IMR-90 (cell line): Measurements from ENCODE around the gene FOXO3. TPM values are rescaled to one million over a fixed set of nuclear protein-coding genes. Genes with fewer than 3 reads are reported as not detected.

Experiments
- ATAC-seq: fragments of 200-7000 bp; cut with Tn5 transposase; 2 replicates; pipeline ENCODE4 v1.9.1; 2020; ENCODE audit warnings: low read depth, mild to moderate bottlenecking, moderate library complexity
- BruUV-seq: library from RNA; stranded (reverse); fragments of 400-500 nt; replicated peaks from 2 replicates; lab custom pipeline; 2021; lab: Mats Ljungman, UMichigan
- CTCF ChIA-PET: fragments of 300-600 bp; formaldehyde crosslinking; extraction: SDS; loops from one replicate; lab custom pipeline; 2021; ENCODE audit warnings: antibody characterized with exemption; lab: Yijun Ruan, JAX
- POLR2A ChIA-PET: fragments of 300-600 bp; sonication (Branson Sonifier 250); formaldehyde crosslinking; loops from one replicate; lab custom pipeline; 2022; ENCODE audit warnings: antibody characterized with exemption; ENCODE audit not compliant: unreplicated experiment; lab: Charles Lee
- DNase-seq: peaks from one replicate; pipeline ENCODE4 v3.0.0; 2013
- H2AFZ ChIP-seq: replicated peaks from 2 replicates; pipeline ENCODE3; 2013; ENCODE audit warnings: low read length, mild to moderate bottlenecking; ENCODE audit not compliant: poor library complexity
- H2AK5ac ChIP-seq: 2 replicates; pipeline ENCODE4 v1.6.1; 2013; ENCODE audit warnings: low read depth, low read length, inconsistent platforms
- H2AK9ac ChIP-seq: replicated peaks from 2 replicates; pipeline ENCODE3; 2013; ENCODE audit warnings: mild to moderate bottlenecking, low read depth, low read length, moderate library complexity; ENCODE audit not compliant: poor library complexity
- H2BK120ac ChIP-seq: 2 replicates; pipeline ENCODE4 v1.6.1; 2013; ENCODE audit warnings: low read depth, low read length, inconsistent platforms
- H2BK15ac ChIP-seq: 3 replicates; pipeline ENCODE4 v1.6.1; 2013; ENCODE audit warnings: low read depth, low read length, inconsistent platforms
- H2BK20ac ChIP-seq: 2 replicates; pipeline ENCODE4 v1.6.1; 2013; ENCODE audit warnings: low read depth, mild to moderate bottlenecking, inconsistent platforms, low read length, moderate library complexity
- H2BK5ac ChIP-seq: 2 replicates; pipeline ENCODE4 v1.6.1; 2013; ENCODE audit warnings: mild to moderate bottlenecking, low read depth, low read length, inconsistent platforms; ENCODE audit not compliant: poor library complexity, severe bottlenecking
- H3K14ac ChIP-seq: replicated peaks from 2 replicates; pipeline ENCODE4 v1.6.1; 2013; ENCODE audit warnings: low read depth, low read length, inconsistent platforms
- H3K18ac ChIP-seq: 2 replicates; pipeline ENCODE4 v1.6.1; 2013; ENCODE audit warnings: low read depth, low read length, control low read depth
- H3K23ac ChIP-seq: 2 replicates; pipeline ENCODE4 v1.6.1; 2013; ENCODE audit warnings: low read depth, low read length, inconsistent platforms
- H3K27ac ChIP-seq: 2 replicates; pipeline ENCODE4 v1.5.1; 2013; ENCODE audit warnings: mild to moderate bottlenecking, control low read depth, low read length; ENCODE audit not compliant: insufficient read depth
- H3K27me3 ChIP-seq: 2 replicates; pipeline ENCODE4 v1.6.1; 2013; ENCODE audit warnings: low read length; ENCODE audit not compliant: control insufficient read depth, insufficient read depth
- H3K36me3 ChIP-seq: 2 replicates; pipeline ENCODE4 v1.6.1; 2013; ENCODE audit warnings: low read length, mixed read lengths; ENCODE audit not compliant: control insufficient read depth, insufficient read depth
- H3K4ac ChIP-seq: 2 replicates; pipeline ENCODE4 v1.6.1; 2013; ENCODE audit warnings: low read depth, low read length, inconsistent platforms
- H3K4me1 ChIP-seq: 2 replicates; pipeline ENCODE4 v1.6.1; 2013; ENCODE audit warnings: low read length, mixed read lengths; ENCODE audit not compliant: control insufficient read depth, insufficient read depth
- H3K4me2 ChIP-seq: 2 replicates; pipeline ENCODE4 v1.6.1; 2013; ENCODE audit warnings: low read depth, mild to moderate bottlenecking, control low read depth, low read length, moderate library complexity
- H3K4me3 ChIP-seq: 2 replicates; pipeline ENCODE4 v1.5.1; 2013; ENCODE audit warnings: low read depth, mild to moderate bottlenecking, control low read depth, low read length, moderate library complexity; ENCODE audit not compliant: insufficient read depth
- H3K56ac ChIP-seq: 2 replicates; pipeline ENCODE4 v1.6.1; 2013; ENCODE audit warnings: low read length, inconsistent platforms; ENCODE audit not compliant: insufficient read depth; ENCODE audit errors: extremely low read depth
- H3K79me1 ChIP-seq, 2 experiments: 2 replicates each; pipeline ENCODE4 v1.6.1; 2013; ENCODE audit warnings: low read length in 2 of 2, inconsistent platforms in 1 of 2, low read depth in 1 of 2
- H3K9ac ChIP-seq: 2 replicates; pipeline ENCODE4 v1.6.1; 2013; ENCODE audit warnings: low read depth, low read length, control low read depth
- H3K9me1 ChIP-seq: 2 replicates; pipeline ENCODE4 v1.6.1; 2013; ENCODE audit warnings: low read length, inconsistent platforms; ENCODE audit not compliant: insufficient read depth
- H3K9me3 ChIP-seq: 2 replicates; pipeline ENCODE4 v1.6.1; 2013; ENCODE audit warnings: low read length; ENCODE audit not compliant: control insufficient read depth, insufficient read depth
- H4K20me1 ChIP-seq: 2 replicates; pipeline ENCODE4 v1.6.1; 2013; ENCODE audit warnings: low read length, inconsistent platforms; ENCODE audit not compliant: insufficient read depth
- H4K5ac ChIP-seq: 2 replicates; pipeline ENCODE4 v1.6.1; 2013; ENCODE audit warnings: mild to moderate bottlenecking, low read depth, low read length, control low read depth
- H4K8ac ChIP-seq, 2 experiments: 2 replicates each; pipeline ENCODE4 v1.6.1; 2013; ENCODE audit warnings: low read depth in 2 of 2, low read length in 2 of 2, control low read depth in 1 of 2, inconsistent platforms in 1 of 2
- H4K91ac ChIP-seq: 2 replicates; pipeline ENCODE4 v1.6.1; 2013; ENCODE audit warnings: low read depth, low read length, inconsistent platforms; ENCODE audit not compliant: insufficient read depth
- BHLHE40 ChIP-seq: fragments of 150-350 bp; IDR thresholded peaks from 2 replicates; pipeline ENCODE4 v1.6.1; 2016; ENCODE audit warnings: mild to moderate bottlenecking, low read depth, low read length
- CEBPB ChIP-seq: IDR thresholded peaks from 2 replicates; pipeline ENCODE4 v1.6.1; 2012; ENCODE audit warnings: low read depth, low read length, improper control_type of control experiment
- CHD1 ChIP-seq: IDR thresholded peaks from 2 replicates; pipeline ENCODE4 v1.6.1; 2012; ENCODE audit warnings: low read depth, low read length, improper control_type of control experiment
- FOS ChIP-seq: fragments of 150-350 bp; IDR thresholded peaks from 2 replicates; pipeline ENCODE4 v1.6.1; 2016; ENCODE audit warnings: low read depth, low read length
- MAFK ChIP-seq: IDR thresholded peaks from 2 replicates; pipeline ENCODE4 v1.6.1; 2012; ENCODE audit warnings: low read depth, low read length, improper control_type of control experiment
- MAZ ChIP-seq: IDR thresholded peaks from 2 replicates; pipeline ENCODE4 v1.6.1; 2012; ENCODE audit warnings: low read depth, mild to moderate bottlenecking, low read length, improper control_type of control experiment, moderate library complexity, borderline replicate concordance
- MXI1 ChIP-seq: IDR thresholded peaks from 2 replicates; pipeline ENCODE4 v1.6.1; 2012; ENCODE audit warnings: low read depth, mild to moderate bottlenecking, low read length, moderate library complexity, borderline replicate concordance
- NFE2L2 ChIP-seq: fragments of 150-350 bp; IDR thresholded peaks from 2 replicates; pipeline ENCODE4 v1.6.1; 2016; ENCODE audit warnings: low read depth, mild to moderate bottlenecking, low read length
- POLR2A ChIP-seq: IDR thresholded peaks from 2 replicates; pipeline ENCODE4 v1.6.1; 2012; ENCODE audit warnings: mild to moderate bottlenecking, low read depth, low read length
- RAD21 ChIP-seq: IDR thresholded peaks from 2 replicates; pipeline ENCODE4 v1.6.1; 2012; ENCODE audit warnings: low read length, improper control_type of control experiment
- RCOR1 ChIP-seq: IDR thresholded peaks from 2 replicates; pipeline ENCODE4 v1.6.1; 2012; ENCODE audit warnings: mild to moderate bottlenecking, low read length, improper control_type of control experiment; ENCODE audit not compliant: insufficient replicate concordance
- RFX5 ChIP-seq: IDR thresholded peaks from 2 replicates; pipeline ENCODE4 v1.8.0; 2012; ENCODE audit warnings: low read depth, mild to moderate bottlenecking, low read length, moderate library complexity
- SMC3 ChIP-seq: fragments of 150-350 bp; IDR thresholded peaks from 2 replicates; pipeline ENCODE4 v1.6.1; 2016; ENCODE audit warnings: low read depth, mild to moderate bottlenecking, antibody characterized with exemption, low read length, moderate library complexity
- WGBS, 2 experiments: methylation state at CpG; one replicate each; pipeline versions ENCODE4 v1.1.5 to v1.1.7; 2013; ENCODE audit warnings: missing lambda C conversion rate in 2 of 2; ENCODE audit not compliant: insufficient read length in 1 of 2; ENCODE audit errors: extremely low coverage in 2 of 2; 5-methylcytosine and 5-hydroxymethylcytosine counted together
- dilution Hi-C: fragments of 300-500 bp; cut with HindIII; formaldehyde crosslinking; loops from one replicate; pipeline ENCODE4 v1.14.3; 2018; ENCODE audit warnings: low sequenced_read_pairs; ENCODE audit not compliant: unreplicated experiment
- in situ Hi-C: fragments of 300-500 bp; cut with MboI; formaldehyde crosslinking; loops from 3 replicates; pipeline ENCODE4 v1.14.3; 2019; ENCODE audit warnings: low sequenced_read_pairs, inconsistent platforms, mixed read lengths
- intact Hi-C: fragments of 100-400 bp; cut with micrococcal nuclease; formaldehyde crosslinking; loops from 2 replicates; pipeline ENCODE4 v1.10.0; 2022
- polyA plus RNA-seq, 3 experiments: library from polyadenylated mRNA; depleted of rRNA; stranded (reverse); fragments of >200 nt; gene quantifications; 2 replicates each; pipeline ENCODE4 v1.2.3, GENCODE V29; 2012; ENCODE audit warnings: low replicate concordance in 1 of 3
- total RNA-seq: library from RNA; depleted of rRNA; stranded (reverse); fragments of >200 nt; gene quantifications from 2 replicates; pipeline ENCODE4 v1.2.3, GENCODE V29; 2012
- TF ChIP-seq, protein P1 (sequence below): fragments of 150-350 bp; IDR thresholded peaks from 2 replicates; pipeline ENCODE4 v1.6.1; 2016; ENCODE audit warnings: low read depth, mild to moderate bottlenecking, low read length, moderate library complexity, borderline replicate concordance
- TF ChIP-seq, protein P2 (sequence below): conservative IDR thresholded peaks from 2 replicates; pipeline ENCODE4 v1.5.1; 2012; ENCODE audit warnings: mild to moderate bottlenecking, low read depth, low read length, improper control_type of control experiment
- TF ChIP-seq, protein P3 (sequence below): fragments of 150-350 bp; IDR thresholded peaks from 2 replicates; pipeline ENCODE4 v1.6.1; 2017; ENCODE audit warnings: mild to moderate bottlenecking, antibody characterized with exemption, low read length, low read depth

The FOXO3 gene
- total and polyA plus RNA-seq, 2 of the 4 experiments (the other 2 are of a cell fraction): 17.5 to 38.7 TPM

DNA sequence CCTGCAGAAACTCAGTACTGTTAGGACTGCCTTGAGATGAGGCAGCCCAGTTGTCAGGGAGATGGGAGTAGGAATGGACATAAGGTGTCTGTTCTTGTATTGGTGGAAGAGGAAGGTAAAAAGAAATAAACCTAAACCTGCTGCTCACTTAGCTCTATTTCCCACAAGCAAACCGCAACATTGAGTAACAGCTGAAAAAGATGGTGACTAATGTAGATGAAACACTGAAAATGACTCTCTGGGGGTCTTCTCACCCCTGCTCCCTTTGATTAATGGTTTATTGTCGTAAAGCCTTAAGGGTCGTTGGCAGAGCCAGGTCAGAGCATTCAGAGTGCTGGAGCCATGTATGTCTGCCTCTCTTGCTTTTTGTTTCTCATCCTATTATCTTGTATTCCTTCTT is 87.5 kb downstream of the FOXO3 start:
- Histone ChIP-seq H2BK5ac (no peak overlapping the region), H3K14ac (no peak overlapping the region), H4K20me1 (peaks cover 32% of the 10 kb centered on the region), H3K4me2 (no peak overlapping the region), H4K5ac (no peak overlapping the region), H3K4me3 (no peak overlapping the region), H3K4me1 (peaks cover 24% of the 10 kb centered on the region), H2BK15ac (no peak overlapping the region), H2BK20ac (no peak overlapping the region), H2AK9ac (no peak overlapping the region), H2BK120ac (no peak overlapping the region), H3K9me1 (peaks cover 30% of the 10 kb centered on the region), H3K79me1 (peaks cover 61 to 85% of the 10 kb centered on the region in 2 experiments), H4K91ac (no peak overlapping the region), H3K9ac (no peak overlapping the region), H3K56ac (no peak overlapping the region), H2AFZ (no peak overlapping the region), H3K27me3 (no peaks in the 10 kb centered on the region), H3K9me3 (no peaks in the 10 kb centered on the region), H3K4ac (no peak overlapping the region), H4K8ac (peak overlapping the region in 1 of 2 experiments; percentile 21; a peak in 1 of 4 replicates), H3K27ac (no peak overlapping the region), H3K23ac (no peak overlapping the region), H3K36me3 (peaks cover 3% of the 10 kb centered on the region; the same call in 1 of the 2 replicates), H2AK5ac (no peak overlapping the region; the same call in 1 of the 2 replicates), H3K18ac (no peak overlapping the region)
- ATAC-seq (no peak), DNase-seq (no peak)
- in situ Hi-C loops (no loop called here), dilution Hi-C loops (no loop called here), intact Hi-C loops (no loop called here)
- no CpG with 5 or more reads among the region's 3 CpGs for WGBS, 2 experiments
- CTCF ChIA-PET: no interaction called here
- POLR2A ChIA-PET: no interaction called here
- no TSS peak for BruUV-seq
- TF ChIP-seq MAZ (no peak), FOS (no peak), NFE2L2 (no peak), MAFK (no peak), MXI1 (no peak), CHD1 (no peak), RAD21 (no peak), SMC3 (no peak), CEBPB (no peak), POLR2A (no peak), RCOR1 (no peak), BHLHE40 (no peak), RFX5 (no peak)
- TF ChIP-seq, protein P1, sequence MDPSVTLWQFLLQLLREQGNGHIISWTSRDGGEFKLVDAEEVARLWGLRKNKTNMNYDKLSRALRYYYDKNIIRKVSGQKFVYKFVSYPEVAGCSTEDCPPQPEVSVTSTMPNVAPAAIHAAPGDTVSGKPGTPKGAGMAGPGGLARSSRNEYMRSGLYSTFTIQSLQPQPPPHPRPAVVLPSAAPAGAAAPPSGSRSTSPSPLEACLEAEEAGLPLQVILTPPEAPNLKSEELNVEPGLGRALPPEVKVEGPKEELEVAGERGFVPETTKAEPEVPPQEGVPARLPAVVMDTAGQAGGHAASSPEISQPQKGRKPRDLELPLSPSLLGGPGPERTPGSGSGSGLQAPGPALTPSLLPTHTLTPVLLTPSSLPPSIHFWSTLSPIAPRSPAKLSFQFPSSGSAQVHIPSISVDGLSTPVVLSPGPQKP: no peak
- TF ChIP-seq, protein P2, sequence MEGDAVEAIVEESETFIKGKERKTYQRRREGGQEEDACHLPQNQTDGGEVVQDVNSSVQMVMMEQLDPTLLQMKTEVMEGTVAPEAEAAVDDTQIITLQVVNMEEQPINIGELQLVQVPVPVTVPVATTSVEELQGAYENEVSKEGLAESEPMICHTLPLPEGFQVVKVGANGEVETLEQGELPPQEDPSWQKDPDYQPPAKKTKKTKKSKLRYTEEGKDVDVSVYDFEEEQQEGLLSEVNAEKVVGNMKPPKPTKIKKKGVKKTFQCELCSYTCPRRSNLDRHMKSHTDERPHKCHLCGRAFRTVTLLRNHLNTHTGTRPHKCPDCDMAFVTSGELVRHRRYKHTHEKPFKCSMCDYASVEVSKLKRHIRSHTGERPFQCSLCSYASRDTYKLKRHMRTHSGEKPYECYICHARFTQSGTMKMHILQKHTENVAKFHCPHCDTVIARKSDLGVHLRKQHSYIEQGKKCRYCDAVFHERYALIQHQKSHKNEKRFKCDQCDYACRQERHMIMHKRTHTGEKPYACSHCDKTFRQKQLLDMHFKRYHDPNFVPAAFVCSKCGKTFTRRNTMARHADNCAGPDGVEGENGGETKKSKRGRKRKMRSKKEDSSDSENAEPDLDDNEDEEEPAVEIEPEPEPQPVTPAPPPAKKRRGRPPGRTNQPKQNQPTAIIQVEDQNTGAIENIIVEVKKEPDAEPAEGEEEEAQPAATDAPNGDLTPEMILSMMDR: no peak
- TF ChIP-seq, protein P3, sequence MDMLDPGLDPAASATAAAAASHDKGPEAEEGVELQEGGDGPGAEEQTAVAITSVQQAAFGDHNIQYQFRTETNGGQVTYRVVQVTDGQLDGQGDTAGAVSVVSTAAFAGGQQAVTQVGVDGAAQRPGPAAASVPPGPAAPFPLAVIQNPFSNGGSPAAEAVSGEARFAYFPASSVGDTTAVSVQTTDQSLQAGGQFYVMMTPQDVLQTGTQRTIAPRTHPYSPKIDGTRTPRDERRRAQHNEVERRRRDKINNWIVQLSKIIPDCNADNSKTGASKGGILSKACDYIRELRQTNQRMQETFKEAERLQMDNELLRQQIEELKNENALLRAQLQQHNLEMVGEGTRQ: no peak
